NOMO-1 (cell line): ENCODE data around the gene ACTA1.
"Not testable (repeated sequence)": the region's sequence is repeated elsewhere in the genome, so short reads cannot be mapped to it uniquely, and the experiment has no call there.

Experiments used
- DNase-seq, 2 experiments: peaks; one replicate each; lab custom pipeline; 2025; ENCODE audit not compliant: unreplicated experiment in 2 of 2; lab: John Stamatoyannopoulos, UW

The ACTA1 gene

GRCh38 chr1:229440851-229441537 lies 7.1 kb upstream of the ACTA1 start:
- no peak for DNase-seq

- no peak for DNase-seq
These were observed 4.1 kb upstream of the ACTA1 start for GRCh38 chr1:229438021-229438420.

- no peak for DNase-seq
These were observed 3.5 kb upstream of the ACTA1 start for GRCh38 chr1:229437443-229437842.

- DNase-seq: no peak
These were observed 2.3 kb upstream of the ACTA1 start for GRCh38 chr1:229436201-229436600.

GRCh38 chr1:229434641-229435051 lies 752 bp upstream of the ACTA1 start:
- DNase-seq: no peak

- no peak for DNase-seq
These were observed 410 bp downstream of the ACTA1 start for GRCh38 chr1:229433364-229434004.

GRCh38 chr1:229432905-229433304 lies 989 bp downstream of the ACTA1 start:
- no peak for DNase-seq

GRCh38 chr1:229432116-229432461 lies 1.8 kb downstream of the ACTA1 start:
- DNase-seq: no peak

- no peak for DNase-seq
These were observed 2.4 kb downstream of the ACTA1 start for GRCh38 chr1:229431284-229432115.

- DNase-seq: peak in 1 of 2 experiments; percentile 3
These were observed 3.1 kb downstream of the ACTA1 start for GRCh38 chr1:229430761-229431283.

- no peak for DNase-seq
These were observed 5.6 kb downstream of the ACTA1 start for GRCh38 chr1:229428256-229428655.

GRCh38 chr1:229427572-229427971 lies 6.3 kb downstream of the ACTA1 start:
- DNase-seq: no peak

GRCh38 chr1:229425564-229426159 lies 8.2 kb downstream of the ACTA1 start:
- no peak for DNase-seq

GRCh38 chr1:229420765-229421164 lies 13.1 kb downstream of the ACTA1 start:
- no peak for DNase-seq

GRCh38 chr1:229420224-229420623 lies 13.7 kb downstream of the ACTA1 start:
- no peak for DNase-seq

GRCh38 chr1:229418586-229418985 lies 15.3 kb downstream of the ACTA1 start:
- DNase-seq: not testable (repeated sequence)

GRCh38 chr1:229412810-229413209 lies 21.1 kb downstream of the ACTA1 start:
- DNase-seq: not testable (repeated sequence)

GRCh38 chr1:229412056-229412455 lies 21.8 kb downstream of the ACTA1 start:
- no peak for DNase-seq

- peak in 1 of 2 experiments; percentile 6 for DNase-seq
These were observed 22.3 kb downstream of the ACTA1 start for GRCh38 chr1:229411434-229412055.

- peak; percentile 36 to 59 for DNase-seq
These were observed 23.0 kb downstream of the ACTA1 start for GRCh38 chr1:229410692-229411433.
